Fibroblast of pulmonary artery (primary cell): ENCODE data around the gene C1GALT1.

Source experiments
- DNase-seq: peaks from one replicate; pipeline ENCODE4 v3.0.0-alpha.2; 2010; ENCODE audit warnings: low read depth
- H3K4me3 ChIP-seq: replicated peaks from 2 replicates; pipeline ENCODE4 v1.5.1; 2011; ENCODE audit warnings: low read depth, mild to moderate bottlenecking, control low read depth, low read length, moderate library complexity
- CTCF ChIP-seq: IDR thresholded peaks from 2 replicates; pipeline ENCODE4 v1.5.1; 2011; ENCODE audit warnings: mild to moderate bottlenecking, control low read depth, low read length, inconsistent platforms; ENCODE audit errors: missing control alignments

The C1GALT1 gene

GRCh38 chr7:7157177-7157886, 25.0 kb upstream of the C1GALT1 start:
- no peak overlapping the region for H3K4me3 ChIP-seq
- peak; percentile 44 for DNase-seq
- TF ChIP-seq CTCF, result no peak

GRCh38 chr7:7157887-7158271, 24.5 kb upstream of the C1GALT1 start:
- peak; percentile 33 for DNase-seq
- TF ChIP-seq CTCF, result no peak
- no peak overlapping the region for H3K4me3 ChIP-seq

- DNase-seq, result no peak
- no peak for TF ChIP-seq CTCF
- no peak overlapping the region for H3K4me3 ChIP-seq
Measured at GRCh38 chr7:7159063-7159658, 23.2 kb upstream of the C1GALT1 start.

- no peak overlapping the region for H3K4me3 ChIP-seq
- TF ChIP-seq CTCF, result no peak
- DNase-seq, result no peak
Measured at GRCh38 chr7:7164591-7164990, 17.8 kb upstream of the C1GALT1 start.

GRCh38 chr7:7165372-7165771, 17.0 kb upstream of the C1GALT1 start:
- H3K4me3 ChIP-seq, result no peak overlapping the region
- no peak for DNase-seq
- TF ChIP-seq CTCF, result no peak

GRCh38 chr7:7166318-7166717, 16.0 kb upstream of the C1GALT1 start:
- no peak for TF ChIP-seq CTCF
- no peak for DNase-seq
- no peak overlapping the region for H3K4me3 ChIP-seq

- no peak for TF ChIP-seq CTCF
- no peak overlapping the region for H3K4me3 ChIP-seq
- DNase-seq, result no peak
Measured at GRCh38 chr7:7169296-7169695, 13.0 kb upstream of the C1GALT1 start.
